Mesothelial cell of epicardium (in vitro differentiated cells): ENCODE results near the gene HEPACAM. TPM values are rescaled to one million over a fixed set of nuclear protein-coding genes. Genes with fewer than 3 reads are reported as not detected.

Experiments
- DNase-seq, 2 experiments: peaks; one replicate each; pipeline ENCODE4 v3.0.0; 2021; ENCODE audit warnings: low spot score in 2 of 2; ENCODE audit not compliant: unreplicated experiment in 2 of 2
- H3K27ac Mint-ChIP-seq: 2 replicates; pipeline ENCODE4 v1.8.0; 2021; ENCODE audit warnings: mixed read lengths
- H3K27me3 Mint-ChIP-seq: 2 replicates; pipeline ENCODE4 v1.8.0; 2021; ENCODE audit warnings: low read depth, mixed read lengths
- H3K36me3 Mint-ChIP-seq: 2 replicates; pipeline ENCODE4 v1.8.0; 2021; ENCODE audit warnings: mixed read lengths
- H3K4me1 Mint-ChIP-seq: 2 replicates; pipeline ENCODE4 v1.8.0; 2021; ENCODE audit warnings: mixed read lengths
- H3K4me3 Mint-ChIP-seq: 2 replicates; pipeline ENCODE4 v1.8.0; 2021; ENCODE audit warnings: mild to moderate bottlenecking, moderate library complexity, mixed read lengths
- H3K9me3 Mint-ChIP-seq: 2 replicates; pipeline ENCODE4 v1.8.0; 2021; ENCODE audit warnings: mixed read lengths
- total RNA-seq: library from RNA; stranded (reverse); gene quantifications from 3 replicates; pipeline ENCODE4 v1.2.1, GENCODE V29; 2021
- TF ChIP-seq, protein P1 (sequence below): fragments of 200-600 bp; sonication (generic); IDR thresholded peaks from one replicate; pipeline ENCODE4 v1.5.0; 2021; ENCODE audit warnings: antibody characterized with exemption; ENCODE audit not compliant: unreplicated experiment

The HEPACAM gene
- total RNA-seq, 1 donor from 2014 or later = not detected

- TF ChIP-seq, protein P1, sequence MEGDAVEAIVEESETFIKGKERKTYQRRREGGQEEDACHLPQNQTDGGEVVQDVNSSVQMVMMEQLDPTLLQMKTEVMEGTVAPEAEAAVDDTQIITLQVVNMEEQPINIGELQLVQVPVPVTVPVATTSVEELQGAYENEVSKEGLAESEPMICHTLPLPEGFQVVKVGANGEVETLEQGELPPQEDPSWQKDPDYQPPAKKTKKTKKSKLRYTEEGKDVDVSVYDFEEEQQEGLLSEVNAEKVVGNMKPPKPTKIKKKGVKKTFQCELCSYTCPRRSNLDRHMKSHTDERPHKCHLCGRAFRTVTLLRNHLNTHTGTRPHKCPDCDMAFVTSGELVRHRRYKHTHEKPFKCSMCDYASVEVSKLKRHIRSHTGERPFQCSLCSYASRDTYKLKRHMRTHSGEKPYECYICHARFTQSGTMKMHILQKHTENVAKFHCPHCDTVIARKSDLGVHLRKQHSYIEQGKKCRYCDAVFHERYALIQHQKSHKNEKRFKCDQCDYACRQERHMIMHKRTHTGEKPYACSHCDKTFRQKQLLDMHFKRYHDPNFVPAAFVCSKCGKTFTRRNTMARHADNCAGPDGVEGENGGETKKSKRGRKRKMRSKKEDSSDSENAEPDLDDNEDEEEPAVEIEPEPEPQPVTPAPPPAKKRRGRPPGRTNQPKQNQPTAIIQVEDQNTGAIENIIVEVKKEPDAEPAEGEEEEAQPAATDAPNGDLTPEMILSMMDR = no peak
- Mint-ChIP-seq H3K36me3 (no peaks in the 10 kb centered on the region), H3K4me3 (no peak overlapping the region), H3K9me3 (no peaks in the 10 kb centered on the region), H3K27ac (no peak overlapping the region), H3K27me3 (no peaks in the 10 kb centered on the region), H3K4me1 (no peaks in the 10 kb centered on the region)
- DNase-seq = no peak
Observed at GRCh38 chr11:124955035-124955434, 19.2 kb upstream of the HEPACAM start.

- H3K27me3 Mint-ChIP-seq = no peaks in the 10 kb centered on the region
- TF ChIP-seq, protein P1 = no peak
- DNase-seq = no peak
- no peaks in the 10 kb centered on the region for H3K4me1 Mint-ChIP-seq
- H3K27ac Mint-ChIP-seq = no peak overlapping the region
- no peaks in the 10 kb centered on the region for H3K9me3 Mint-ChIP-seq
- H3K36me3 Mint-ChIP-seq = no peaks in the 10 kb centered on the region
- H3K4me3 Mint-ChIP-seq = no peak overlapping the region
Observed at GRCh38 chr11:124954590-124954955, 18.7 kb upstream of the HEPACAM start.

DNA sequence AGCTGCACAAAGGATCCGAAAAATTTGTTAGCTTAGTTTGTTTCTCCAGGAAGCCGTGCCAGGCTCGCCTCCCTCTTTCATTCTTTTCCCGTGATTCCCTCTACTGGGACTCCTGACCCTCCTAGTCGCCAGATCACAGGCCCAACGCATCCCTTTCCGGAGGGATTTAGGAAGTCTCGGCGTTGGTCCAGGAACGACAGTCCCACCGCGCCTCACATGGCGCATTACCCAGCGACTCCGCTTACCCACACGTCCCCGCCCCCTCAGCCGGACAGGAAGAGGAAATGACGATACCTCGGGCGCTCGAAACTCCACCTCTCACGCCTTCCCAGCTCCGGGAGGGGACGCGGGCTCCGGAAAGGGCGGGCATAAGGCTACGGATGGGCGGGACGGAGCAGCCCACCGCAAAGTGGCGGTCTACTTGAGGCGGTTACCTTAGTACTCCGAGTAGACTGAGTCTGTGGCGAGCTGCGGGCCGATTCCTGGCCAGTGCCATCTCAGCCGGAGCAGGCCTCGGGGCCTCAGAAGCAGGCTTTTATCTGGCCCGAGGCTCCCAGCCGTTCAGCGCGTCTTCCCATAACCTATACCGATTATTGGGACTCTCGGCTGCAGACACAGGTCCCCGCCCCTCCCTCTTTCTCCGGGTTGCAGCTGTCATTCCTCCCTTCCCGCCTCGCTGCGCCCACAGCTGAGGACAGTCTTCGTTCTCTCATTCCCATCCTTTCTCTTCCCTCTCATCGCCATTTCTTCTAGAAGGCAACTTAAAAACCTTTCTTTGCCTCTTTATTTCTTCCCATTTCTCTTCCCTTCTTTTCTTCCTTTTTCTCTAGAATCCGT lies 18.1 kb upstream of the HEPACAM start, which contains the start of gene CCDC15:
Gene CCDC15, plus strand, starts transcription at position 450 of the 837 bp plus-strand sequence. CDS start 531 bp downstream, outside the sequence.
- Mint-ChIP-seq H3K27ac (no peak within 1 kb of the TSS), H3K36me3 (no peaks in the 10 kb centered on the region), H3K27me3 (peaks cover 4% of the 10 kb centered on the region), H3K4me3 (no peak within 1 kb of the TSS), H3K4me1 (no peaks in the 10 kb centered on the region), H3K9me3 (peaks cover 4% of the 10 kb centered on the region)
- TF ChIP-seq, protein P1 = no peak
- peak; percentile 93 to 95 for DNase-seq

DNA sequence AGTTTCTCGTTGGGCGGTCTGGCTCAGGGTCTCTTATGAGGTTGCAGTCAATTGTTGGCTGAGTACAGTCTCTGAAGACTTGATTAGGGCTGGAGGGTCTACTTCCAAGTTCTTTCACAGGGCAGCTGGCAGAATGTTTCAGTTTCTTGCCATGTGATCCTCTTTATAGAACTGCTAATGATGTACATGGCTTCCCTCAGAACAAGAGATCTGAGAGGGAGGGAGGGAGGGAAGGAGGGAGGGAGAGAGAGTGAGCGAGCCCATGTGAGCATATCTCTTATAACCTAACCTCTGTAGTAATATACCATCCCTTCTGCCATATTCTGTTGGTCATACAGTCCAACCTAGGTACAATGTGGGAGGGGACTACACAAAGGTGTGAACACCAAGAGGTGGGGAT lies 15.5 kb upstream of the HEPACAM start:
- Mint-ChIP-seq H3K9me3 (peaks cover 15% of the 10 kb centered on the region), H3K4me3 (no peak overlapping the region)

GRCh38 chr11:124950601-124951330 lies 14.9 kb upstream of the HEPACAM start:
- no peak for DNase-seq
- Mint-ChIP-seq H3K4me1 (no peaks in the 10 kb centered on the region), H3K4me3 (no peak overlapping the region), H3K27ac (no peak overlapping the region), H3K27me3 (peaks cover 17% of the 10 kb centered on the region), H3K36me3 (no peaks in the 10 kb centered on the region), H3K9me3 (peaks cover 15% of the 10 kb centered on the region)
- TF ChIP-seq, protein P1 = no peak

More for the DNA sequence above, 15.5 kb upstream of the HEPACAM start:
- no peak overlapping the region for H3K27ac Mint-ChIP-seq
- no peak for DNase-seq
- no peaks in the 10 kb centered on the region for H3K36me3 Mint-ChIP-seq
- H3K4me1 Mint-ChIP-seq = no peaks in the 10 kb centered on the region
- TF ChIP-seq, protein P1 = no peak
- peaks cover 15% of the 10 kb centered on the region for H3K27me3 Mint-ChIP-seq
